ENCODE results near the gene CTRB1.

GRCh38 chr16:75241412-75241811 lies 22.6 kb downstream of the CTRB1 start:
- TF ChIP-seq CTCF (conservative IDR thresholded peaks at IDR 0.05 in 1 of 2, IDR thresholded peaks at IDR 0.05 in 1 of 2; ENCODE audit: extremely low read depth in 1 of 2, insufficient read depth in 1 of 2, low read depth in 1 of 2, low read length in 2 of 2) (no peak), EZH2 (IDR thresholded peaks at IDR 0.05; ENCODE audit: borderline replicate concordance, low read length) (no peak)

All from mammary epithelial cell (primary cell).